K562 (cell line): Measurements from ENCODE around the gene FHDC1. TPM values are rescaled to one million over a fixed set of nuclear protein-coding genes. Genes with fewer than 3 reads are reported as not detected.

Experiments used
- CBX5 ChIP-seq: IDR thresholded peaks from 2 replicates; pipeline ENCODE4 v1.6.1; 2014; ENCODE audit warnings: low read depth, borderline replicate concordance
- E2F5 ChIP-seq: sonication (generic); formaldehyde crosslinking; IDR thresholded peaks from 2 replicates; pipeline ENCODE4 v1.8.0; 2022; ENCODE audit warnings: mild to moderate bottlenecking, missing genetic modification reagents
- ESRRB ChIP-seq: fragments of 250-450 bp; sonication (Bioruptor Pico); IDR thresholded peaks from 2 replicates; pipeline ENCODE4 v1.5.0; 2020; ENCODE audit warnings: mild to moderate bottlenecking, moderate library complexity, borderline replicate concordance
- FOXA1 ChIP-seq: fragments of 450-650 bp; IDR thresholded peaks from 2 replicates; pipeline ENCODE4 v1.6.1; 2016; ENCODE audit warnings: mild to moderate bottlenecking, borderline replicate concordance
- JUNB ChIP-seq: fragments of 450-650 bp; formaldehyde crosslinking; conservative IDR thresholded peaks from 2 replicates; pipeline ENCODE4 v1.4.0; 2020; ENCODE audit warnings: mild to moderate bottlenecking
- KDM4B ChIP-seq, 2 experiments: fragments of 450-650 bp in 1 of 2; sonication (generic) in 1 of 2; IDR thresholded peaks; 2 replicates each; pipeline ENCODE4 v1.6.1; 2016 to 2017; ENCODE audit warnings: borderline replicate concordance in 2 of 2, antibody characterized with exemption in 1 of 2, low read depth in 1 of 2, mild to moderate bottlenecking in 1 of 2
- KLF10 ChIP-seq: fragments of 250-450 bp; sonication (Bioruptor Pico); IDR thresholded peaks from 2 replicates; pipeline ENCODE4 v1.6.1; 2021; ENCODE audit warnings: matching md5 sums
- PHB2 ChIP-seq: fragments of 450-650 bp; IDR thresholded peaks from 2 replicates; pipeline ENCODE4 v1.6.1; 2017; ENCODE audit warnings: low read depth
- SIN3A ChIP-seq, 2 experiments: fragments of 150-350 bp in 1 of 2; IDR thresholded peaks; 2 replicates each; pipeline ENCODE4 v1.6.1; 2011 to 2016; ENCODE audit warnings: borderline replicate concordance in 2 of 2, low read depth in 2 of 2, low read length in 2 of 2, mild to moderate bottlenecking in 2 of 2, moderate library complexity in 2 of 2; ENCODE audit not compliant: control insufficient read depth in 1 of 2
- UBTF ChIP-seq, 2 experiments: IDR thresholded peaks; 2 replicates each; pipeline ENCODE4 v1.6.1; 2012; ENCODE audit warnings: improper control_type of control experiment in 2 of 2, low read depth in 2 of 2, low read length in 2 of 2, borderline replicate concordance in 1 of 2
- ZC3H11A ChIP-seq: IDR thresholded peaks from 2 replicates; pipeline ENCODE4 v1.6.1; 2012; ENCODE audit warnings: low read depth, low read length, improper control_type of control experiment
- ZFX ChIP-seq: sonication (generic); formaldehyde crosslinking; IDR thresholded peaks from 2 replicates; pipeline ENCODE4 v1.8.0; 2022; ENCODE audit warnings: mild to moderate bottlenecking, missing genetic modification reagents, moderate library complexity
- ZNF175 ChIP-seq: fragments of 200-800 bp; sonication (Bioruptor generic); IDR thresholded peaks from 2 replicates; pipeline ENCODE4 v1.6.1; 2016; ENCODE audit warnings: low read depth, mild to moderate bottlenecking, missing genetic modification characterization, missing compliant biosample characterization
- ZNF764 ChIP-seq: fragments of 250-450 bp; sonication (Bioruptor Pico); IDR thresholded peaks from 2 replicates; pipeline ENCODE4 v1.4.0; 2020; ENCODE audit warnings: low read depth, mild to moderate bottlenecking, moderate library complexity
- polyA plus RNA-seq, 8 experiments: library from polyadenylated mRNA; depleted of rRNA in 4 of 8; stranded (reverse) in 5 of 8; unstranded in 3 of 8; fragments of >200 nt; fragmentation: Nextera tagmentation in 2 of 8; fragmentation: Illumina TruSeq in 1 of 8; extraction: Ambion mirVana in 2 of 8; extraction: Trizol in 1 of 8; gene quantifications; 2 replicates each; pipeline versions ENCODE4 v1.2.1 to v1.2.3, GENCODE V29; 2011 to 2014; ENCODE audit warnings: inconsistent platforms in 1 of 8, missing spikeins in 1 of 8
- total RNA-seq, 7 experiments: library from RNA; depleted of rRNA in 6 of 7; stranded (reverse); fragments of >200 nt in 6 of 7; fragmentation: Illumina TruSeq in 2 of 7; extraction: Trizol in 2 of 7; gene quantifications; 2 replicates each; pipeline versions ENCODE4 v1.2.1 to v1.2.3, GENCODE V29; 2011 to 2021; ENCODE audit warnings: low replicate concordance in 1 of 7
- TF ChIP-seq, protein P1 (sequence below), 2 experiments: IDR thresholded peaks; 2 replicates each; pipeline ENCODE4 v1.6.1; 2011; ENCODE audit warnings: borderline replicate concordance in 1 of 2, control low read depth in 1 of 2, low read depth in 1 of 2, low read length in 1 of 2, mild to moderate bottlenecking in 1 of 2, mixed read lengths in 1 of 2, moderate library complexity in 1 of 2; ENCODE audit not compliant: insufficient read depth in 1 of 2, insufficient read length in 1 of 2, poor library complexity in 1 of 2, severe bottlenecking in 1 of 2; ENCODE audit errors: extremely low read depth in 1 of 2
- TF ChIP-seq, protein P2 (sequence below): sonication (generic); formaldehyde crosslinking; IDR thresholded peaks from 2 replicates; pipeline ENCODE4 v1.8.0; 2022; ENCODE audit warnings: missing genetic modification reagents, mild to moderate bottlenecking, borderline replicate concordance
- TF ChIP-seq, protein P3 (sequence below): fragments of 450-650 bp; IDR thresholded peaks from 2 replicates; pipeline ENCODE4 v1.6.1; 2018; ENCODE audit not compliant: partially characterized antibody

FHDC1 gene
- total and polyA plus RNA-seq, 9 of the 15 experiments (the other 6 are each of a cell fraction or from before 2014, with no cell fraction given), result 0.01 to 0.43 (median 0.07) TPM

DNA sequence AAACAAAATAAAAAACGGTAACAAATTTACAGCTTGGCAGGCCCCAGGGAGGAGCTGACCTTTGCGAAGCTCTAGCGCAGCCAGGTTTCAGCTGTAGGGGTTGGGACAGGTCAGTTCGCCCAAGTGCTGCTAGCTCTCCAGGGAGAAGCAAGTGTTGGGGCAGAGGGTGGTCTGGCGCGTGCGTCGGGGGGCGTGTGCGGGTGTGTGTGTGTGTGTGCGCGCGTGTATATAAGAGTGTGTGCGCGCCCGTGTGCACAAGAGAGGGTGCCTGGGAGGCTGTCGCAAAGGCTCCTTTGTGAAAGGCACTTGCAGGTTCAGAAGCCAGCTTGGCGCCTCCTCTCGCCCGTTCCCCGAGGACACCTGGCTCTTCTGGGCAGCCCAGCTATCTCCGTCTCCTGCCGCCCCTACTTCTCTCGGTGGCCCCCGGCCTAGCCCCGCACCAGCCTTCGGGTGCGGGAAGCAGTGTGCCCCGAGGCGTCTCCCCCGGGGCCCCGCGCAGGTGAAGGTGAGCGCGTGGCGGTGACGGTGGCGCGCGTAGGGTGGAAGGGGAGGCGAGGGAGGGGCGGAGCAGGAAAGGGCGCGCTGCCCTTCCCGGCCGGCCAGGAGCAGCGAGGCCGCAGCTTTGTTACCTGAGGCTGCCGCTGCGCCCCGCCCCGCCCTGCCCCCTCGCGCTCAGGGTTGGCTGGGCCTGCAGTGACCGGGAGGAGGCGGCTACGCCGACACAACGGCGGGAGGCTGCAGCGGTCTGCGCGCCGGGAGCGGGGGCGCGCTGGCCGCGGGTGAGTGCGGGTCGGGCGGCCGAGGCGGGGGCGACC, at the start of gene FHDC1 (continued):
- TF ChIP-seq, protein P1, sequence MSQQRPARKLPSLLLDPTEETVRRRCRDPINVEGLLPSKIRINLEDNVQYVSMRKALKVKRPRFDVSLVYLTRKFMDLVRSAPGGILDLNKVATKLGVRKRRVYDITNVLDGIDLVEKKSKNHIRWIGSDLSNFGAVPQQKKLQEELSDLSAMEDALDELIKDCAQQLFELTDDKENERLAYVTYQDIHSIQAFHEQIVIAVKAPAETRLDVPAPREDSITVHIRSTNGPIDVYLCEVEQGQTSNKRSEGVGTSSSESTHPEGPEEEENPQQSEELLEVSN (IDR thresholded peaks at IDR 0.05; ENCODE audit: borderline replicate concordance in 1 of 2, extremely low read depth in 1 of 2, insufficient read depth in 1 of 2, insufficient read length in 1 of 2, low read depth in 1 of 2, low read length in 1 of 2, poor library complexity in 1 of 2, severe bottlenecking in 1 of 2), result peak in 1 of 2 experiments; percentile 70
- no peak for TF ChIP-seq PHB2
- TF ChIP-seq, protein P2, sequence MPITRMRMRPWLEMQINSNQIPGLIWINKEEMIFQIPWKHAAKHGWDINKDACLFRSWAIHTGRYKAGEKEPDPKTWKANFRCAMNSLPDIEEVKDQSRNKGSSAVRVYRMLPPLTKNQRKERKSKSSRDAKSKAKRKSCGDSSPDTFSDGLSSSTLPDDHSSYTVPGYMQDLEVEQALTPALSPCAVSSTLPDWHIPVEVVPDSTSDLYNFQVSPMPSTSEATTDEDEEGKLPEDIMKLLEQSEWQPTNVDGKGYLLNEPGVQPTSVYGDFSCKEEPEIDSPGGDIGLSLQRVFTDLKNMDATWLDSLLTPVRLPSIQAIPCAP (CRISPR knock-in tag), result no peak
- TF ChIP-seq, protein P3, sequence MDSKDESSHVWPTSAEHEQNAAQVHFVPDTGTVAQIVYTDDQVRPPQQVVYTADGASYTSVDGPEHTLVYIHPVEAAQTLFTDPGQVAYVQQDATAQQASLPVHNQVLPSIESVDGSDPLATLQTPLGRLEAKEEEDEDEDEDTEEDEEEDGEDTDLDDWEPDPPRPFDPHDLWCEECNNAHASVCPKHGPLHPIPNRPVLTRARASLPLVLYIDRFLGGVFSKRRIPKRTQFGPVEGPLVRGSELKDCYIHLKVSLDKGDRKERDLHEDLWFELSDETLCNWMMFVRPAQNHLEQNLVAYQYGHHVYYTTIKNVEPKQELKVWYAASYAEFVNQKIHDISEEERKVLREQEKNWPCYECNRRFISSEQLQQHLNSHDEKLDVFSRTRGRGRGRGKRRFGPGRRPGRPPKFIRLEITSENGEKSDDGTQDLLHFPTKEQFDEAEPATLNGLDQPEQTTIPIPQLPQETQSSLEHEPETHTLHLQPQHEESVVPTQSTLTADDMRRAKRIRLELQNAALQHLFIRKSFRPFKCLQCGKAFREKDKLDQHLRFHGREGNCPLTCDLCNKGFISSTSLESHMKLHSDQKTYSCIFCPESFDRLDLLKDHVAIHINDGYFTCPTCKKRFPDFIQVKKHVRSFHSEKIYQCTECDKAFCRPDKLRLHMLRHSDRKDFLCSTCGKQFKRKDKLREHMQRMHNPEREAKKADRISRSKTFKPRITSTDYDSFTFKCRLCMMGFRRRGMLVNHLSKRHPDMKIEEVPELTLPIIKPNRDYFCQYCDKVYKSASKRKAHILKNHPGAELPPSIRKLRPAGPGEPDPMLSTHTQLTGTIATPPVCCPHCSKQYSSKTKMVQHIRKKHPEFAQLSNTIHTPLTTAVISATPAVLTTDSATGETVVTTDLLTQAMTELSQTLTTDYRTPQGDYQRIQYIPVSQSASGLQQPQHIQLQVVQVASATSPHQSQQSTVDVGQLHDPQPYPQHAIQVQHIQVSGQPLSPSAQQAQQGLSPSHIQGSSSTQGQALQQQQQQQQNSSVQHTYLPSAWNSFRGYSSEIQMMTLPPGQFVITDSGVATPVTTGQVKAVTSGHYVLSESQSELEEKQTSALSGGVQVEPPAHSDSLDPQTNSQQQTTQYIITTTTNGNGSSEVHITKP, result no peak
- TF ChIP-seq ZNF764 (CRISPR knock-in tag), result no peak
- no peak for TF ChIP-seq JUNB (CRISPR knock-in tag)
- peak; percentile 87 for TF ChIP-seq ZFX (CRISPR knock-in tag)
- TF ChIP-seq KLF10 (CRISPR knock-in tag), result no peak
- TF ChIP-seq E2F5 (CRISPR knock-in tag), result no peak
- no peak for TF ChIP-seq SIN3A (IDR thresholded peaks at IDR 0.05; ENCODE audit: borderline replicate concordance in 2 of 2, control insufficient read depth in 1 of 2, low read depth in 2 of 2, low read length in 2 of 2)
- no peak for TF ChIP-seq CBX5
- TF ChIP-seq KDM4B (IDR thresholded peaks at IDR 0.05; ENCODE audit: borderline replicate concordance in 2 of 2, low read depth in 1 of 2), result no peak
- TF ChIP-seq UBTF (IDR thresholded peaks at IDR 0.05; ENCODE audit: borderline replicate concordance in 1 of 2, low read depth in 2 of 2, low read length in 2 of 2), result no peak; a peak in 1 of 4 replicates
- no peak for TF ChIP-seq ZNF175 (CRISPR knock-in tag)
- TF ChIP-seq ZC3H11A, result no peak
- TF ChIP-seq FOXA1, result no peak
- TF ChIP-seq ESRRB, result no peak
